Measurements from ENCODE around the gene DIDO1.

DNA sequence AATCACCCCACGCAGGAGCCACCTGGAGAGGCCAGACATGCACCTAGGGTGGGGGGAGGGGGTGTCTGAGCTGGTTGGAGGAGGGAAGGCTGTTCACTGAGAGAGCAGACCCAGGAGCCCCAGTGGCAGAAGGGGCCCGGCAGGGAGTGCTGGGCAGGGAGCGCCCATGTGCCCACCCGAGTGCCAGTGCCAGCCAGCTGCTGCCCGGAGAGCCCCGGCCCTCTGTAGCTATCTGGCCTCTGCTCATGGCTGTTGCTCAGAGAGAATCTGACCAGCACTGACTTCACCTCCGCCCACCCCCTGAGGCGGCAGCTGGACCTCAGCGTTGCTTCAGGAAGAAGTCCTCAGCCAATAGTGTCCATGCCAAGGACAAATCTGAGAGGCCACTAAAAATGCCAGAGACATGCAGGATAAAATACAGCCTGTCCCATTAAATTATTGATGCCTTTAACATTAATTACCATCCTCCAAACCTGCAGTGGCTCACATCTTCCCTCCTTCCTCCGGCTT, 49.0 kb upstream of the DIDO1 start:
- TF ChIP-seq, protein P1, sequence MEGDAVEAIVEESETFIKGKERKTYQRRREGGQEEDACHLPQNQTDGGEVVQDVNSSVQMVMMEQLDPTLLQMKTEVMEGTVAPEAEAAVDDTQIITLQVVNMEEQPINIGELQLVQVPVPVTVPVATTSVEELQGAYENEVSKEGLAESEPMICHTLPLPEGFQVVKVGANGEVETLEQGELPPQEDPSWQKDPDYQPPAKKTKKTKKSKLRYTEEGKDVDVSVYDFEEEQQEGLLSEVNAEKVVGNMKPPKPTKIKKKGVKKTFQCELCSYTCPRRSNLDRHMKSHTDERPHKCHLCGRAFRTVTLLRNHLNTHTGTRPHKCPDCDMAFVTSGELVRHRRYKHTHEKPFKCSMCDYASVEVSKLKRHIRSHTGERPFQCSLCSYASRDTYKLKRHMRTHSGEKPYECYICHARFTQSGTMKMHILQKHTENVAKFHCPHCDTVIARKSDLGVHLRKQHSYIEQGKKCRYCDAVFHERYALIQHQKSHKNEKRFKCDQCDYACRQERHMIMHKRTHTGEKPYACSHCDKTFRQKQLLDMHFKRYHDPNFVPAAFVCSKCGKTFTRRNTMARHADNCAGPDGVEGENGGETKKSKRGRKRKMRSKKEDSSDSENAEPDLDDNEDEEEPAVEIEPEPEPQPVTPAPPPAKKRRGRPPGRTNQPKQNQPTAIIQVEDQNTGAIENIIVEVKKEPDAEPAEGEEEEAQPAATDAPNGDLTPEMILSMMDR (IDR thresholded peaks at IDR 0.05), result no peak
- TF ChIP-seq POLR2AphosphoS5 (IDR thresholded peaks at IDR 0.05), result no peak
- TF ChIP-seq POLR2A (IDR thresholded peaks at IDR 0.05), result no peak
